ENCODE measurements around the gene PRR32.
"Not testable (repeated sequence)": the region's sequence is repeated elsewhere in the genome, so short reads cannot be mapped to it uniquely, and the experiment has no call there.

The PRR32 gene, protein sequence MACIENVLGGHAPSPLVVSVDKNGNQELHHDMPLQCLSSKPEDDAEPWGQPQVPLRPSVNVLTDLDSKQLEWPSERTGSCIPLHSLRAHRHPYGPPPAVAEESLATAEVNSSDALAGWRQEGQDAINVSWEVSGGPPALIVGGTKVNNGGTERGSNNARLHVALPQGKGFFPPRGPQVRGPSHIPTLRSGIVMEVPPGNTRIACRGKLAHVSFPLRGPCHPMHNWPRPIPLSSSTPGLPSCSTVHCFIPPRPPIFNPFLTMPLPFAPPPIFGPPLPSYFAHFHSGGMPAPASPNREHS

DNA sequence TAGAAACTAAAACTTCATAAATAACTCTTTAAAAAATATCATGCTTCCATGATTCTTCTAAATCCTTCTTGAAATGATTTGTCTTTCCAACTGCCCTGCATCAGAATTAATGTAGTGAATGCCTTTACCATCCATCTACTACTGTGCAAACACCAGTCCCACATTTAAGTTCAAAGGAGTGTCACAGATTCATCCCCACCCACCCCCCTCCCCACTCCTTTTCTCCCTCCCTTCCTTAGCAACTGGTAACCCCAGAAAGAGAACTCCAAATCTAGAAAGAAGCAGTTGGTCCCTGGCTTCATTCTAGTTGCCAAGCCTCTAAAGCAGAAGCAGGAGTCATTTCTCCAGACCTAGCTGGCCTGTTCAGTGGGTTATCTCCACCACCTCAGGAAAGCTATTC is at the start of gene PRR32:
Gene PRR32, plus strand, starts transcription at position 301 of the 400 bp plus-strand sequence. CDS start 115 bp downstream, outside the sequence.
- FAIRE-seq = no peak

DNA sequence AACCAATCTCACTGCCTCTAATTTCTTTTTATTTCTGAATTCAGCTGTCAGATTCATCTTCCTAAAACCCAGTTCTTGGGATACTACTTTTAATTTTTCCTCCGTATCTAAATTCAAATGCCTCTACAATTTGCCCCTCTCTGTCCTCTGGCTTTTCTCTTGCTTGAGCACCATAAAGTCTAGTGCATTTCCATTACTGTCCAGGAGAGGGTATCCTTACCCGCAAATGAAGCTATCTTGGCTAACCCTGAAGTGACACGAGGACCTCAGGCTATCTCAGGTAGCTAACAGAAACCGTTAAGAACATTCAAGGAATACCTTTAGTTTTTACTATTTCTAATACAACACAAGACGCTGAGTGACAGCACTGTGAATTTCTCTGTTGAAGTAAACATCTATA is 49.4 kb upstream of the PRR32 start:
- FAIRE-seq = peak; percentile 58

DNA sequence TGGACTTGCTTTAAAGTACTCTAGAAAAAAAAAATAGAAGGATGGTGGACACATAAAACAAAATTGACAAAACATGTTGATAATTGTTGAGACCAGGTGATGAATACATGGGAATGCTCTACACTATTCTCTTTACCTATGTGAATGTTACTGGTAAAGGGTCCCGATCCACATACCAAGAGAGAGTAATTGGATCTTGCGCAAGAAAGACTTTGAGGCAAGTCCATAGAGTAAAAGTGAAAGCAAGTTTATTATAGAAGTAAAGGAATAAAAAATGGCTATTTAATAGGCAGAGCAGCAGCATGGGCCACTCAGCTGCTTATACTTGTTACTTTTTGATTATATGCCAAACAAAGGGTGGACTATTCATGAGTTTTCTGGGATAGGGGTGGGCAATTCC is 34.0 kb upstream of the PRR32 start:
- FAIRE-seq = no peak

DNA sequence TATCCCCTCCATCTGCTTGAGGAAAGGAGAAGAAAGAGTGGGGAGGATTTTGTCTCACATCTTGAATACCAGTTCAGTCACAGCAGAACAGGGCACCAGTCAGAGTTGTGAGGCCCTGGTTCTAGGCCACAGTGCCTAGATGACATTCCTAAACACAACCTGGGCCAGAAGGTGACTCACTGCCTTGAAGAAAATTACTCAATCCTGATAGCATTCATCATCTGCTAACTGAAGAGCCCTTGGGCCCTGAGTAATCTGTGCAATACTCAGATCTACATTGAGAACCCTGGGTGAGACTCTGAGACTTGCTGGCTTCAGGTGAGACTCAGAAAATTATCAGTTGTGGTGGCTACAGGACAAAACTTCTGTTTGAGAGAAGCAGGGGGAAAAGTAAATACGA is 20.5 kb upstream of the PRR32 start:
- FAIRE-seq = no peak

DNA sequence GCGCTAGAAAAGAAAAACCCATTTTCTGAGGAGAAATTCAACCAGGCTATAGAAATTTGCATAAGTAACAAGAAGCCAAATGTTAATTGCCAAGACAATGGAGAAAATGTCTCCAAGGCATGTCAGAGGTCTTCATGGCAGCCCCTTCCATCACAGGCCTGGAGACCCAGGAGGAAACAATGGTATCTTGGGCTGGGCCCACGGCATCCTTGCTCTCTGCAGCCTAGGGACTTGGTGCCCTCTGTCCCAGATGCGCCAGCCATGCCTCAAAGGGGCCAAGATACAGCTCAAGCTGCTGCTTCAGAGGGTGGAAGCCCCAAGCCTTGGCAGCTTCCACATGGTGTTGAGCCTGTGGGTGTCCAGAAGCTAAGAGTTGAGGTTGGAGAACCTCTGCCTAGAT is 12.7 kb upstream of the PRR32 start:
- FAIRE-seq = not testable (repeated sequence)

DNA sequence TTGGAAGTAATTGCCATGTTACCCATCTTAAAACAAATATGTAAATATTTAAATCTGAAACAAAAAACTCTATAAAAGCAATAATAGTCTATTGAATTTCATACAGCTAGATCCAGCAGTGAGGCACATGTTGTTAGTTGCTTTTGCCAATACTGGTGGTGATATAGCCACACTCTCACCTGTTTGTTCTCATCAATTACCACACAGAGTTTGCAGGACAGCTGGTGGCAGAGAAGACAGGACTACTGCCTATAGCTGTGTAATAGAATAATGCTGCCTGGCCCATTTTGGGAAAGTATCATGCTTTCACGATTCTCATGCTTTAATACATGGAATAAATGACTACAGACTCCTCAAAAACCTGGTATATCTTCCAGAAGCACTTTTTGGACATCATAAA is 3.7 kb upstream of the PRR32 start:
- no peak for FAIRE-seq

DNA sequence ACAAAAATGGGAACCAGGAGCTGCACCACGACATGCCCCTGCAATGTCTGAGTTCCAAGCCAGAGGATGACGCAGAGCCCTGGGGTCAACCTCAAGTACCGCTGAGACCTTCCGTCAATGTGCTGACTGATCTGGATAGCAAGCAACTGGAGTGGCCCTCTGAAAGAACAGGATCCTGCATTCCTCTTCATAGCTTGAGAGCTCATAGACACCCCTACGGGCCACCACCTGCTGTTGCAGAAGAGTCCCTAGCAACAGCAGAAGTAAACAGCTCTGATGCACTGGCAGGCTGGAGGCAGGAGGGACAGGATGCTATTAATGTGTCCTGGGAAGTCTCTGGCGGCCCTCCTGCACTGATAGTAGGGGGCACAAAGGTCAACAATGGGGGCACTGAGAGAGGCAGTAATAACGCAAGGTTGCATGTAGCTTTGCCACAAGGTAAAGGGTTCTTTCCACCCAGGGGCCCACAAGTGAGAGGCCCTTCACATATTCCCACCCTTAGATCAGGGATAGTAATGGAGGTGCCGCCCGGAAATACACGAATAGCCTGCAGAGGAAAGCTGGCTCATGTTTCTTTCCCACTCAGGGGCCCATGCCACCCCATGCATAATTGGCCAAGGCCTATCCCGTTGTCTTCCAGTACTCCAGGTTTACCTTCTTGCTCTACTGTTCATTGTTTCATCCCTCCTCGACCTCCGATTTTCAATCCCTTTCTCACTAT is 1.3 kb downstream of the PRR32 start:
- no peak for FAIRE-seq

DNA sequence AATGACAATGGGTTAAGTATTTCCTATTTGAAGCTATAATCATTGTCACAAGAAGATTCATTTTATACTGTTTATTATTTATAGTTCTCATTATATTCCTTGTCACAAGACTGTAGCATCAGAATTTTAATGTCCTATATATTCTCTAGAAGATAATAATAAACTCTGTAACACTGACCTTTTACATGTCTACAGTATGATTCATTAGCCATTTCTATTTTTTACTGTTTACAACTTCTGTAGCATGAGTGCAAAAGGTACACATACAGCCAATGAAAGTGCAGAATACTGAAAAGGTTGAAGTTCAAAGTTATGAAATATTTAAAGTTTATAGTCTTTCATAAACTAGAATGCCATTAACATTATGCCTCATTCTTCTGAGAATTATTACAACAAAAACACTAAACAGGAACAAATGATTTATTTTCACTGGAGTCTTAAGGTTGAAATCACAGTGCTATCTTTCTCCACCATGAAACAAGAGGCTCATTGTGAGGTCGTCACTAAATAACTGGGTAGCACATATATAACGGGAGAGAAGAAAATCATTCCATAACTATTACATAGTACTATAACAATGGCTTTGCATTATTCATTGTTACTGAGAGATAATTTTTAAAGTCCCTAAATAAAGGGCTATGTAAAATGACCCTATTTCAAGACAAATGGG is 4.9 kb downstream of the PRR32 start:
- no peak for FAIRE-seq

DNA sequence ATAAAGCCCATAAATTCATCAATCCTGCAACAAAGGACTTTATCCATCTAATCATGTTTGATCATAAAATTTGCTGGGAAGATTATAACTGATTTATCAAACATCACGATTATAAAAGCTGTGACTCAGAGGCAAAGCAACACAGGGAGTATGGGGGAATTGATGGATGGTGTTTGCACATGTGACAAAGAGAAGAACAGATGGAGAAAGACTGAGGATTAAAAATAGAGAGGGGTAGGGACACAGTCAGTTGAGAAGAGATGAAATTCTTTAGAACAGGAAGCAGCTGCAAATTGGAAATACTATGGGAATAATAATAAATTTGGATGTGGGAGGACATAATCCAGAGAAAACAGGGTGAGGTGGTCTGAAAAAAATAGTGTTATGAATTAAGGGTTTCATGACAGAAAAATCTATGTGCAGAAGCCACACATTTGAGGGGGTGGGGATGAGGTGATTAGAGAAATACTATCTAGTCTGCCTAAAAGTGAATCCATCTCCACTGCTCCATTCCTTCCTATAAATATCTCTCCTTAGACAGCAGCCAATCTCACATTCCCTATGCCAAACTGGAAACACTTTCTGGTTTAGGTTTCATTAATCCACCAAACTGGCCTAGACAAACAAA is 6.2 kb downstream of the PRR32 start:
- FAIRE-seq = no peak

DNA sequence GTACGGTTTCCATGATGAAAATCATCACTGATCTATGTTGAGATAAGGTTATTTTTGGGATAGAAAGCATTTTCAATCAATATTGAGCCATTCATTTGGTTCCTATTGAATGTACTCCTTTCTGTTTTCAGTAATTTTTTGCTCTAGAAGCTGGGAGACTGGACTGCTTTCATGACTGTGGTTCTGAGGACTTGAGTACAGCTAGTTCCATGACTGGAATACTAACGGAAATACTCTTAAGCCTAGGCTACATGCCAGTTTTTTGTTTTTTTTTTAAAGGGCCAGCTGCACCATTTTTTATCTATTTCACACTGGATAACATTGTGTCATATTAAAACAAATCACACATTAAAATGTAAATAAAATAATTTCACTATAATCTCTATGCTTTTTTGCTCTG is 16.7 kb downstream of the PRR32 start:
- no peak for FAIRE-seq

DNA sequence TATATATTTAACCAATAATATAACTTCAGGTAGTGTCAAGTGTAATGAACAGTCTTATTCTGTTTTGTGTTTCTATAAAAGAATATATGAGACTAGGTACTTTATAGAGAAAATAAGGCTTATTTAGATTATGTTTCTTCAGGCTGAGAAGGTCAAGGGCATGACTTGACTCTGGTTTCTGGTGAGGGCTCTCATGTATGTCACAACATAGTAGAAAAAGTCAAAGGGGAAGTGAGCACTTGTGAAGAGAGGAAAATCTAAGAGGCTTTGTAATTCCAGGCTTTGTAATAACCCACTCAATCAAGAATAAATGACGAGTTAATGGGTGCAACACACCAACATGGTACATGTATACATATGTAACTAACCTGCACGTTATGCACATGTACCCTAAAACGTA is 27.6 kb downstream of the PRR32 start:
- FAIRE-seq = no peak

DNA sequence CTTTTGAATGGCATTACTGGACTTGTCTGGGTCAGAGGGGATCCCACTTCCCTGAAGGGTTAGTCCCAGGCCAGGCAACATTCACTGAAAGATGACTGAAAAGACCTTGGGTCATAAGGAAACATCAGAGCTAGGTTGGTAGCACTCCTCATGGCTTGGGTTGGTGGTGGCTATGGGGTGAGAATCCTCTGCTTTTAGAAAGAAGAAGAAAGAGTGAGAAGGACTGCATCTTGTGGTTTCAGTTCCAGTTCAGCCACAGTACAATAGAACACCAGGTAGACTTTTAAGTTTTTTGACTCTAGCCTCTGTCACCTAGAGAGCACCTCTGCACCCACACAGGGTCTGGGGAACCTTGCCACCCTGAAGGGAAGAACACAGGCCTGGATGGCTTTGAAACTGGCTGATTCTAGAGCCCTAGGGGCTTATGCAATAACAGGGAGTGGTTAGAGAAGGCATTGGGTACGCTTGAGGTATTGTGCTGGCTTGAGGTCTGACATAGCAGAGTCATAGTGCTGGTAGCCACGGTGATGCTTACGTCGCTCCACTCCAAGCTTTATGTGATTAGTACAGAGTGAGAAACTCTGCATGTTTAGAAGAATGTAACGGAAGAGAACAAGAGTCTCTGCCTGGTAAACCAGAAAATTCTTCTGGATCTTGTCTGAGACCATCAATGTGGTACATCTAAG is 36.5 kb downstream of the PRR32 start:
- no peak for FAIRE-seq

Measured in A204.1 (cell line).